Mucosa of descending colon (tissue), 3 donors: ENCODE data around the gene NADK. TPM values are rescaled to one million over a fixed set of nuclear protein-coding genes. Genes with fewer than 3 reads are reported as not detected.
"Not testable (repeated sequence)": the region's sequence is repeated elsewhere in the genome, so short reads cannot be mapped to it uniquely, and the experiment has no call there.

ENCODE experiments used
- ATAC-seq: fragments of 200-7000 bp; cut with Tn5 transposase; one replicate; pipeline ENCODE4 v1.9.1; 2020; ENCODE audit warnings: mild to moderate bottlenecking, moderate library complexity
- DNase-seq, 3 donors: peaks; one replicate each; pipeline ENCODE4 v3.0.0-alpha.2; 2020
- H3K36me3 ChIP-seq: fragments of 200-600 bp; one replicate; pipeline ENCODE4 v1.8.0; 2021; ENCODE audit warnings: low read depth, mild to moderate bottlenecking
- H3K4me1 ChIP-seq: fragments of 200-600 bp; one replicate; pipeline ENCODE4 v1.8.0; 2021; ENCODE audit warnings: low read depth, mild to moderate bottlenecking
- H3K4me3 ChIP-seq: fragments of 200-600 bp; one replicate; pipeline ENCODE4 v1.8.0; 2021; ENCODE audit warnings: mild to moderate bottlenecking
- H3K9me3 ChIP-seq: fragments of 200-600 bp; one replicate; pipeline ENCODE4 v1.8.0; 2021; ENCODE audit warnings: mild to moderate bottlenecking
- intact Hi-C, 2 donors: fragments of 100-400 bp; cut with DNase I in 1 of 2; cut with micrococcal nuclease in 1 of 2; formaldehyde crosslinking; loops; one replicate each; pipeline versions ENCODE4 v1.11.0 to v1.11.1; 2022; cut with DNase I, micrococcal nuclease
- total RNA-seq, 3 donors: library from RNA; stranded (reverse); fragmentation: NEBNext Ultra II Directional in 2 of 3; extraction: Animal tissue kit (Norgen Biotek cat#: 25700) in 2 of 3; gene quantifications; one replicate each; pipeline versions ENCODE4 v1.2.1 to v1.2.4, GENCODE V29; 2021 to 2023
- TF ChIP-seq, protein P1 (sequence below): fragments of 200-600 bp; IDR thresholded peaks from one replicate; pipeline ENCODE4 v1.8.0; 2022; ENCODE audit warnings: antibody characterized with exemption, mild to moderate bottlenecking
- donor health status: DM: no; HTN: no; CAD: no; lungs with moderate emphysema.
- donor health status: DM: no; HTN: no; CAD: no.
- donor health status: DM: no; HTN: yes; CAD: no.

NADK gene
- total RNA-seq, 3 donors from 2014 or later = 116 to 160 (median 129) TPM

DNA sequence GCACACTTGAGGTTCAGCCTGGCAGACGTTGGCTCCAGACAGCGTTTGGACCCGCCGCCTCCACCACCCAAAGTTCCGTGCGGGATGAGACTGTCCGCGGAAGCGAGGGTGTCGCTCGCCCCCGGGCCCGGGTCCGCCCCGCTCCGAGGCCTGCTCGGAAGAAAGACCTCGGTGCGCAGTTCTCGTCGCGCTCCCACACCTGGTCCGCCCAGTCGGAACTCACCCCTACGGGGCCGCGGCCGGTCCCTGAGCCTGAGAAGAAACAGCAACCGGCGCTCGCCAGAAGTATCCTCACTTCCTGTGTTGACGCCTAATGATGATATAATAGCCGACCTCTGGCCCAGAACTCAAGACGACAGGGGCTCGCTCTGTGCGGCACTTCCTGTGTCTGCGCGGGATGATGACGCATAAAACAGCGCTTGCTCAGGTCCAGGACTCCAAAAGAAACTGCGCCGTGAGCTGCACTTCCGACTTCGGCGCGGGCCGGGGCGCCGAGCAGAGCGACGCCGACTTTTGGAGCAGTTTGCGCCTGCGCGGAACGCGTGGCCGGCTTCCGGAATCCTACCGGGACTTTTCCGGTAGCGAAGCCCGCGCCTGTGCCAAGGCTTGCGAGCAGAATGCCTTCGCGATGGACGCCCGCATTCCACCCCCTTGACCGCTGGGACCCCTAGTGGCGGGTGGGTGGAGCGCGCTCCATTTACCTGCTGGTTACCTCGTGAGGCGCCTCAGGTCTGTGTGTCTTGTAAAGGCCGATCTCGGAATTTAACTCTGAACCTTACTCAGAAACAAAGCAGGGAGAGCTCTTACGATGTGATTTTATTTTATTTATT lies 54.0 kb downstream of the NADK start, which contains the start of gene CDK11A:
Gene CDK11A, minus strand, starts transcription at position 323 of the 830 bp plus-strand sequence. CDS start 1,539 bp downstream, outside the sequence.
- H3K9me3 ChIP-seq, H3K36me3 ChIP-seq, intact Hi-C loops, H3K4me1 ChIP-seq: not testable (repeated sequence)
- peak within 1 kb of the TSS; percentile 37 for H3K4me3 ChIP-seq
- DNase-seq (peak; percentile 96 to 100 (median 98)), ATAC-seq (peak; percentile 91)
- TF ChIP-seq, protein P1, sequence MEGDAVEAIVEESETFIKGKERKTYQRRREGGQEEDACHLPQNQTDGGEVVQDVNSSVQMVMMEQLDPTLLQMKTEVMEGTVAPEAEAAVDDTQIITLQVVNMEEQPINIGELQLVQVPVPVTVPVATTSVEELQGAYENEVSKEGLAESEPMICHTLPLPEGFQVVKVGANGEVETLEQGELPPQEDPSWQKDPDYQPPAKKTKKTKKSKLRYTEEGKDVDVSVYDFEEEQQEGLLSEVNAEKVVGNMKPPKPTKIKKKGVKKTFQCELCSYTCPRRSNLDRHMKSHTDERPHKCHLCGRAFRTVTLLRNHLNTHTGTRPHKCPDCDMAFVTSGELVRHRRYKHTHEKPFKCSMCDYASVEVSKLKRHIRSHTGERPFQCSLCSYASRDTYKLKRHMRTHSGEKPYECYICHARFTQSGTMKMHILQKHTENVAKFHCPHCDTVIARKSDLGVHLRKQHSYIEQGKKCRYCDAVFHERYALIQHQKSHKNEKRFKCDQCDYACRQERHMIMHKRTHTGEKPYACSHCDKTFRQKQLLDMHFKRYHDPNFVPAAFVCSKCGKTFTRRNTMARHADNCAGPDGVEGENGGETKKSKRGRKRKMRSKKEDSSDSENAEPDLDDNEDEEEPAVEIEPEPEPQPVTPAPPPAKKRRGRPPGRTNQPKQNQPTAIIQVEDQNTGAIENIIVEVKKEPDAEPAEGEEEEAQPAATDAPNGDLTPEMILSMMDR = peak; percentile 24

DNA sequence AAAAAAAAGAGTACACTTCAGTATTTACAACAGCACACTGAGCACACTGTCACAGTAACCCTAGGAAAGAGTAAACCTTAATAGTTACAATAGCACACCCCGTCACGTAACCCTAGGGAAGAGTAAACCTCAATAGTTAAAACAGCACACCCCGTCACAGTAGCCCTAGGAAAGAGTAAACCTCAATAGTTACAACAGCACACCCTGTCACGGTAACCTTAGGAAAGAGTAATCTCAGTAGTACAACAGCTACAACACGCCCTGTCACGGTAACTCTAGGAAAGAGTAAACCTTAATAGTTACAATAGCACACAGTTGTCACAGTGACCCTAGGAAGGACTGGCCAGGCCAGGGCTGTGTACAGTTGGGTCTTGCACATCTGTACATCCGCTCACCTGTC lies 57.1 kb downstream of the NADK start:
- DNase-seq = peak in 1 of 3 donors; percentile 27
- Histone ChIP-seq H3K4me1 (peaks cover 6% of the 10 kb centered on the region), H3K9me3 (no peaks in the 10 kb centered on the region), H3K4me3 (no peak overlapping the region), H3K36me3 (peaks cover 2% of the 10 kb centered on the region)
- ATAC-seq = peak; percentile 33
- TF ChIP-seq, protein P1 = no peak
- intact Hi-C loops = no loop called here

DNA sequence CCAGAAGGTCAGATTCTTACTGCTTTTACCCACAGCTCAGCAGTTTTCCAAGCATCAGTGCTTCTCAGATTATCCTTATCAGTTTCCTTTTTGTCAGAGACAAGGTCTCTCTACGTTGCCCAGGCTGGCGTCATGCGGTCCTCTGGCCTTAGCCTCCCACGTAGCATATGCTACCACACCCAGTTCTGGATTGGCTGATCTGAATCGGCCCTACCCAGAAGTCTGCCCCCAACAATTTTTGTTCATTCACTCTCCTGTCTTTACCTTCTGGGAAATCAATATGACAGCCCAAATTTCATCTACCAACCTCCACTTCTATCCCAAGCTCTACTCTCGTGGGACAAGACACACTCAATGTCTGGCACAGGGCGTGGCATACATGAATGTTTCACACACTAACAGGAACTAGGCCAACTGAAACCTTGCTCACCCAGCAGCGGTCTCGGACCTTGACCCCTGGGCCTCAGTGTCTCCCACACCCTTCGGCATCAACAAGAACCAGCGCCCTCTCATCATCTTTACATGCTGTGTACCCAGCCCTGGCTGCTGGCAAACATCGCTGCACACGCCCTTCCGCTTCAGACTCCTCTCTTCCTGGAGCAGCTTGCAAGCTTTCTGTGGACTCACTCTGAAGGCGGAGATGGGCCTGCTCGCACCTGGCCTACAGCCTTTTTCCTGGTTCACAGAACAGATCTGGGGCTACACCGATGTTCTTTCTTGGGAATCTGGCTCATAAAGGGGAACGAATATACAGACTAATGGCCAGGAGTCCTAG lies 63.0 kb downstream of the NADK start:
- ATAC-seq (peak; percentile 98), DNase-seq (peak; percentile 83 to 86 (median 83))
- intact Hi-C loops, H3K9me3 ChIP-seq, H3K36me3 ChIP-seq, H3K4me3 ChIP-seq, H3K4me1 ChIP-seq: not testable (repeated sequence)

DNA sequence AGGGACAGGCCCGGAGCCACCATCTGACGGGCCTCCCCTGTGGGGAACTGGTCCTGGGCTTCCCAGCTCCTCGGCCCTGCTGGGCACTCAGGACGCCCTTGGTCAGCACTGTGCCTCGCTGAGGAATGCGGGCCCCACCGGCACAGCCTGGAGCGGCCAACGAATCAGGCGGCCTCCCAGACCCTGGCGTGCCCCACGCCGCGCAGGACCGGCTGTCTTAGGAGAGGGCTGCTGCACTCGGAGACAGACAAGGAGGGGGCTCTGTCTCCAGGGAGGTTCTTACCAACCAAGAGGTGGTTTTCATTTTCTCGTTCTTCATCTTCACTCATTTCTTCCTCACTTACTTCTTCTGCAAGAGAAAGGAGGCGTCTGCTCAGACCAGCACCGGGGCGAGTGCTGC lies 70.4 kb downstream of the NADK start:
- H3K4me1 ChIP-seq, intact Hi-C loops, H3K4me3 ChIP-seq, H3K9me3 ChIP-seq, ATAC-seq, H3K36me3 ChIP-seq: not testable (repeated sequence)
- DNase-seq = peak in 2 of 3 donors; percentile 8 to 19

DNA sequence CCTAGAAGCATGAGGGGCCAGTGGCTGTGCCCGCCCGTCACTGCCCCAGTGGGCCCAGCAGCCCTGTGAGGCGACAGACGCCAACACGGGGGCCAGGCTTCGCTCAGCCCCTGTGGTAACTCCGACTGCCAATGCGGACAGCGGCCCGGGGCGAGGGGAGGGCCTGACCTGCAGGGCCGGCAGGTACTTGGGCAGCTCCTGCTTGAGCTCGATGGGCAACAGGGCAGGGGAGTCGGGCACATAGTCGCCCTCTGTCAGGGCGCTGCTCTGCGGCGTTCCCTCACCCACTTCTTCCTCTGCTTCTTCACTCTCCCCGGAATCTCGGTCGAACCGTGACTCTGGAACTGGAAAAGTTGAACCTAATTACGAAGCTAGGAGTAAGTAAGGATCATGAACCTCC lies 71.0 kb downstream of the NADK start:
- H3K4me1 ChIP-seq, H3K36me3 ChIP-seq, H3K9me3 ChIP-seq, intact Hi-C loops, H3K4me3 ChIP-seq, ATAC-seq: not testable (repeated sequence)
- peak in 2 of 3 donors; percentile 11 to 29 for DNase-seq

DNA sequence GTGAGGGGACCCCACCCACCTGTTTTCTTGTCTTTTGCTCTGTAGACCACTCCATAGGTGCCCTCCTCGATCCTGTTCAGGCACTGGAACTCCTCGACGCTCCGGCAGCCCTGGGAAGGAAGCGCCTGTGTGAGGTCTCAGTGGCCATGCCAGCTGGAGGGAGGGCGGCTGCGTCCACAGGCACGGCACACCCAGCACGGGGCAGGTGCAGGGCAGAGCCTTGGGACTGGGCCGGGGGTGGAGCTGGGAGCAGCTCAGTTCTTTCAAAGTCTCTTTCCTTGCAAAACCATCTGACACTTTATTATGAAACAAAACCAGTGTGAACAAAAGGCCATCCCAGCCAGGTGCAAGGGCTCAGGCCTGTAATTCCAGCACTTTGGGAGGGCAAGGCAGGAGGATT lies 72.6 kb downstream of the NADK start:
- H3K36me3 ChIP-seq, H3K4me1 ChIP-seq, H3K9me3 ChIP-seq, H3K4me3 ChIP-seq, intact Hi-C loops: not testable (repeated sequence)
- ATAC-seq (peak; percentile 51), DNase-seq (peak in 2 of 3 donors; percentile 25 to 46)

DNA sequence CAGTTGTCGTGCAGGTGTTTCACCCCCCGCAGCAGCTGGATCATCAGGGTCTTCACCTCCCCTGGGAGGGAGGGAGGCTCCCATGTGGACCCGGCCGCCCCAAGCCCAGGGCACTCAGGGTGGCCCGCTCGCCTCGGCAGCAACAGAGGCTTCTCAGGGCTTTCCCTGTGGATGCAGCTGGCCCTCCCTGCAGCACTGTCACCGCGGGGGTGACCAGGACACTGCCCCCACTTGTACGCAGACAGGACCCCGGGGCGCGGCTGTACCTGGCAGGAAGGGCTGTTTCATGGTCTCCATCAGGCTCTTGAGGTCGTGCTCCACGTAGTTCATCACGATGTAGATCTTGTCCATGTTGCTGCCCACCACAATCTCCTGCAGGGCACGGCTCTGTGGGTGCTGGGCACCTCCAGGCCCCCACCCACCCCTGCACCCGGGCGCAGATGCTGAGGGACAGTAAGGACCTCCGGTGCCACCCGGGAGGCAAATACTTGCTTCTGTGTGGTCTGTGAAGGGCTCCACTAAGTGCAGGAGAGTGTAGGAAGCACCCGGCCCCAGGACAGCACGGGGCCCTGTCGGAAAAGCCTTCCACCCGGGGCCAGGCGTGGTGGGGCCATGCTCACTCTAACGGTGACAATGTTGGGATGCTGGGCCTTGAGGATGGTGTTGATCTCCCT lies 73.8 kb downstream of the NADK start:
- H3K4me3 ChIP-seq, intact Hi-C loops, ATAC-seq, H3K9me3 ChIP-seq, H3K36me3 ChIP-seq, H3K4me1 ChIP-seq: not testable (repeated sequence)
- peak in 2 of 3 donors; percentile 33 to 34 for DNase-seq
